Panc1 (cell line): ENCODE data around the gene ENPEP. TPM values are rescaled to one million over a fixed set of nuclear protein-coding genes. Genes with fewer than 3 reads are reported as not detected.

Experiments used
- ATAC-seq: fragments of 200-7000 bp; cut with Tn5 transposase; 2 replicates; pipeline ENCODE4 v1.9.1; 2020; ENCODE audit warnings: mild to moderate bottlenecking, moderate library complexity
- BruUV-seq: library from RNA; stranded (reverse); fragments of 400-500 nt; replicated peaks from 2 replicates; lab custom pipeline; 2021; lab: Mats Ljungman, UMichigan
- CTCF ChIA-PET: fragments of 300-600 bp; sonication (Branson Sonifier 250); formaldehyde crosslinking; loops from one replicate; lab custom pipeline; 2022; ENCODE audit warnings: antibody characterized with exemption; lab: Charles Lee
- POLR2A ChIA-PET: fragments of 300-600 bp; sonication (Branson Sonifier 250); formaldehyde crosslinking; loops from one replicate; lab custom pipeline; 2022; ENCODE audit warnings: antibody characterized with exemption; lab: Charles Lee
- DNase-seq: peaks from one replicate; pipeline ENCODE4 v3.0.0-alpha.2; 2010; ENCODE audit warnings: low read depth, low spot score
- H3K27ac ChIP-seq: 2 replicates; pipeline ENCODE4 v1.5.1; 2011; ENCODE audit warnings: mild to moderate bottlenecking, low read length, inconsistent platforms
- H3K27me3 ChIP-seq: fragments of 200-500 bp; sonication (Bioruptor generic); 2 replicates; pipeline ENCODE4 v1.6.0; 2014; ENCODE audit warnings: low read length, inconsistent platforms; ENCODE audit not compliant: control insufficient read depth, insufficient read depth
- H3K36me3 ChIP-seq: fragments of 200-500 bp; sonication (Bioruptor generic); 2 replicates; pipeline ENCODE4 v1.5.1; 2014; ENCODE audit warnings: inconsistent platforms, mild to moderate bottlenecking, low read length, moderate library complexity; ENCODE audit not compliant: control insufficient read depth, insufficient read depth
- H3K4me1 ChIP-seq: 2 replicates; pipeline ENCODE4 v1.5.1; 2011; ENCODE audit warnings: inconsistent platforms, mild to moderate bottlenecking, low read length, moderate library complexity; ENCODE audit not compliant: control insufficient read depth, insufficient read depth
- H3K4me3 ChIP-seq, 2 experiments: 2 replicates each; pipeline ENCODE4 v1.5.1; 2011 to 2012; ENCODE audit warnings: low read depth in 2 of 2, low read length in 2 of 2, mild to moderate bottlenecking in 2 of 2, inconsistent platforms in 1 of 2, moderate library complexity in 1 of 2
- H3K9me3 ChIP-seq: fragments of 200-500 bp; sonication (Bioruptor generic); 2 replicates; pipeline ENCODE4 v1.5.1; 2014; ENCODE audit warnings: low read depth, mild to moderate bottlenecking, inconsistent platforms, low read length, moderate library complexity; ENCODE audit not compliant: control insufficient read depth, insufficient read depth
- POLR2AphosphoS5 ChIP-seq: IDR thresholded peaks from 2 replicates; pipeline ENCODE4 v1.6.1; 2012; ENCODE audit warnings: mild to moderate bottlenecking, low read depth, low read length, moderate library complexity
- SIN3A ChIP-seq: IDR thresholded peaks from 2 replicates; pipeline ENCODE4 v1.6.1; 2012; ENCODE audit warnings: low read depth, mild to moderate bottlenecking, low read length, moderate library complexity, borderline replicate concordance; ENCODE audit not compliant: insufficient read depth
- TCF7L2 ChIP-seq: IDR thresholded peaks from 2 replicates; pipeline ENCODE4 v1.6.1; 2011; ENCODE audit warnings: mild to moderate bottlenecking, low read depth, low read length, inconsistent platforms
- in situ Hi-C: cut with HindIII; loops from 2 replicates; pipeline ENCODE4 v1.10.0; 2016; ENCODE audit warnings: low sequenced_read_pairs, low pct_unique_long_range_greater_than_20kb
- intact Hi-C: fragments of 100-400 bp; cut with micrococcal nuclease; formaldehyde crosslinking; loops from one replicate; pipeline ENCODE4 v1.10.0; 2022; ENCODE audit not compliant: unreplicated experiment
- total RNA-seq: library from RNA; stranded (reverse); gene quantifications from one replicate; pipeline ENCODE4 v1.2.1, GENCODE V29; 2021; ENCODE audit not compliant: unreplicated experiment
- TF ChIP-seq, protein P1 (sequence below): fragments of 450-650 bp; IDR thresholded peaks from 2 replicates; pipeline ENCODE4 v1.5.1; 2017; ENCODE audit warnings: mild to moderate bottlenecking
- TF ChIP-seq, protein P2 (sequence below), 2 experiments: IDR thresholded peaks; 2 replicates each; pipeline ENCODE4 v1.6.1; 2011 to 2012; ENCODE audit warnings: low read depth in 2 of 2, control low read depth in 1 of 2, low read length in 1 of 2, mild to moderate bottlenecking in 1 of 2, moderate library complexity in 1 of 2; ENCODE audit not compliant: insufficient read depth in 1 of 2

Gene ENPEP
- total RNA-seq, 1 experiment from 2014 or later: not detected

DNA sequence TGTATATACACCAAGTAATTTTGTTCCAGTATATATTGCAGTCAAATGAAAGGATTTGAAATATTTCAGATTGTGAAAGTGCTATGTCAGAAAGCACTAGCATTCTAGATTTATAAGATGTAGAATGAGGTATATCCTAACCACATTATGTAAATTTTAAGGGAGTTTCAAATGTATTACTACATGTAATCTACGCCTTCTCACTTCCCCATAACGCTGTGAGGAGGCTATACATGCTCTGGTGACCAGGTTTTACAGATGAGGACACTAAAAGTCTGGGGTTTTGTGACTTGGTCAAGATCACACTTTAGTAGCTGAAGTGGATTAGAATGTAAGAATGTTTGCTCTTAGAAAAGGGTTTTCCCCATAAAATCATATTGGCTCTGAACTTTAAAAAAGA is 8.1 kb downstream of the ENPEP start:
- intact Hi-C loops (no loop called here), in situ Hi-C loops (no loop called here)
- no TSS peak for BruUV-seq
- Histone ChIP-seq H3K9me3 (no peaks in the 10 kb centered on the region), H3K4me1 (no peaks in the 10 kb centered on the region), H3K4me3 (no peak overlapping the region), H3K36me3 (no peaks in the 10 kb centered on the region), H3K27ac (no peak overlapping the region), H3K27me3 (no peaks in the 10 kb centered on the region; the same call in 1 of the 2 replicates)
- ATAC-seq (no peak), DNase-seq (no peak)
- ChIA-PET POLR2A (no interaction called here), CTCF (no interaction called here)
- TF ChIP-seq, protein P1, sequence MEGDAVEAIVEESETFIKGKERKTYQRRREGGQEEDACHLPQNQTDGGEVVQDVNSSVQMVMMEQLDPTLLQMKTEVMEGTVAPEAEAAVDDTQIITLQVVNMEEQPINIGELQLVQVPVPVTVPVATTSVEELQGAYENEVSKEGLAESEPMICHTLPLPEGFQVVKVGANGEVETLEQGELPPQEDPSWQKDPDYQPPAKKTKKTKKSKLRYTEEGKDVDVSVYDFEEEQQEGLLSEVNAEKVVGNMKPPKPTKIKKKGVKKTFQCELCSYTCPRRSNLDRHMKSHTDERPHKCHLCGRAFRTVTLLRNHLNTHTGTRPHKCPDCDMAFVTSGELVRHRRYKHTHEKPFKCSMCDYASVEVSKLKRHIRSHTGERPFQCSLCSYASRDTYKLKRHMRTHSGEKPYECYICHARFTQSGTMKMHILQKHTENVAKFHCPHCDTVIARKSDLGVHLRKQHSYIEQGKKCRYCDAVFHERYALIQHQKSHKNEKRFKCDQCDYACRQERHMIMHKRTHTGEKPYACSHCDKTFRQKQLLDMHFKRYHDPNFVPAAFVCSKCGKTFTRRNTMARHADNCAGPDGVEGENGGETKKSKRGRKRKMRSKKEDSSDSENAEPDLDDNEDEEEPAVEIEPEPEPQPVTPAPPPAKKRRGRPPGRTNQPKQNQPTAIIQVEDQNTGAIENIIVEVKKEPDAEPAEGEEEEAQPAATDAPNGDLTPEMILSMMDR: no peak
- no peak for TF ChIP-seq POLR2AphosphoS5
- TF ChIP-seq SIN3A: no peak
- no peak for TF ChIP-seq TCF7L2
- TF ChIP-seq, protein P2, sequence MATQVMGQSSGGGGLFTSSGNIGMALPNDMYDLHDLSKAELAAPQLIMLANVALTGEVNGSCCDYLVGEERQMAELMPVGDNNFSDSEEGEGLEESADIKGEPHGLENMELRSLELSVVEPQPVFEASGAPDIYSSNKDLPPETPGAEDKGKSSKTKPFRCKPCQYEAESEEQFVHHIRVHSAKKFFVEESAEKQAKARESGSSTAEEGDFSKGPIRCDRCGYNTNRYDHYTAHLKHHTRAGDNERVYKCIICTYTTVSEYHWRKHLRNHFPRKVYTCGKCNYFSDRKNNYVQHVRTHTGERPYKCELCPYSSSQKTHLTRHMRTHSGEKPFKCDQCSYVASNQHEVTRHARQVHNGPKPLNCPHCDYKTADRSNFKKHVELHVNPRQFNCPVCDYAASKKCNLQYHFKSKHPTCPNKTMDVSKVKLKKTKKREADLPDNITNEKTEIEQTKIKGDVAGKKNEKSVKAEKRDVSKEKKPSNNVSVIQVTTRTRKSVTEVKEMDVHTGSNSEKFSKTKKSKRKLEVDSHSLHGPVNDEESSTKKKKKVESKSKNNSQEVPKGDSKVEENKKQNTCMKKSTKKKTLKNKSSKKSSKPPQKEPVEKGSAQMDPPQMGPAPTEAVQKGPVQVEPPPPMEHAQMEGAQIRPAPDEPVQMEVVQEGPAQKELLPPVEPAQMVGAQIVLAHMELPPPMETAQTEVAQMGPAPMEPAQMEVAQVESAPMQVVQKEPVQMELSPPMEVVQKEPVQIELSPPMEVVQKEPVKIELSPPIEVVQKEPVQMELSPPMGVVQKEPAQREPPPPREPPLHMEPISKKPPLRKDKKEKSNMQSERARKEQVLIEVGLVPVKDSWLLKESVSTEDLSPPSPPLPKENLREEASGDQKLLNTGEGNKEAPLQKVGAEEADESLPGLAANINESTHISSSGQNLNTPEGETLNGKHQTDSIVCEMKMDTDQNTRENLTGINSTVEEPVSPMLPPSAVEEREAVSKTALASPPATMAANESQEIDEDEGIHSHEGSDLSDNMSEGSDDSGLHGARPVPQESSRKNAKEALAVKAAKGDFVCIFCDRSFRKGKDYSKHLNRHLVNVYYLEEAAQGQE (IDR thresholded peaks at IDR 0.05; ENCODE audit: insufficient read depth in 1 of 2, low read depth in 2 of 2, low read length in 1 of 2): no peak

DNA sequence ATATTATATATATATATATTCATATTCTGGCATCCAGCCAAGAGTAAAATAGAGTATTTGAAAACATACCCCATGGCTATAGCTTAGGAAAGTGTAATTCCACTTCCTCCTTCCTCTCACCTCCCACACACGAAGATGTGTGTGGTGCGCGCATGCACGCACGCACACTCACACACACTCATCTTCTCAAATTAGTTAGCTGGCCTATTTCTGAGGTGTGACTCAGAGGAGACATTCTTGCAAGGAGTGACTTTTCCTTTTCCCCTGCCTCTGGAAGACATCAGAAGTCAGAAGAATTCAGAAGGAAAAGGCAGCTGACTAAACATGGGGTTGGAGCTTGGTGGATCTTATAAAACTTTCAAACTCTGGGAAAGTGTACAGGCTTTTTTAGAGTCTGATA is 8.8 kb downstream of the ENPEP start:
- Histone ChIP-seq H3K9me3 (no peaks in the 10 kb centered on the region), H3K4me3 (no peak overlapping the region), H3K36me3 (no peaks in the 10 kb centered on the region), H3K27me3 (no peaks in the 10 kb centered on the region; the same call in 1 of the 2 replicates), H3K27ac (no peak overlapping the region), H3K4me1 (no peaks in the 10 kb centered on the region)
- no peak for TF ChIP-seq TCF7L2
- TF ChIP-seq POLR2AphosphoS5: no peak
- TF ChIP-seq SIN3A: no peak
- TF ChIP-seq, protein P2 (IDR thresholded peaks at IDR 0.05; ENCODE audit: insufficient read depth in 1 of 2, low read depth in 2 of 2, low read length in 1 of 2): no peak
- TF ChIP-seq, protein P1: no peak
- ChIA-PET CTCF (no interaction called here), POLR2A (no interaction called here)
- no peak for DNase-seq
- no peak for ATAC-seq
- intact Hi-C loops: no loop called here
- BruUV-seq: no TSS peak
- in situ Hi-C loops: no loop called here
